ENCODE data around the gene CDH23. TPM values are rescaled to one million over a fixed set of nuclear protein-coding genes. Genes with fewer than 3 reads are reported as not detected.

The CDH23 gene
- total RNA-seq, 1 experiment from 2014 or later: 2.9 TPM

GRCh38 chr10:71562181-71562580 lies 165.5 kb downstream of the CDH23 start (continued):
- no peak for TF ChIP-seq ZNF532 (CRISPR knock-in tag; IDR thresholded peaks at IDR 0.05; ENCODE audit: borderline replicate concordance)
- TF ChIP-seq ATF3 (CRISPR knock-in tag; conservative IDR thresholded peaks at IDR 0.05): no peak

GRCh38 chr10:71562904-71563303 lies 166.2 kb downstream of the CDH23 start:
- ATAC-seq (no peak), DNase-seq (ENCODE audit: low spot score) (no peak)
- no peaks in the 10 kb centered on the region for H3K9me3 Mint-ChIP-seq
- H3K36me3 Mint-ChIP-seq: no peaks in the 10 kb centered on the region
- CTCF ChIA-PET: interaction anchor here (1.8 kb wide), 1 partner anchor 134 kb away, joined by 5 read pairs; no protein-coding TSS in a partner anchor
- peaks cover 41% of the 10 kb centered on the region for H3K4me1 Mint-ChIP-seq
- peaks cover 3% of the 10 kb centered on the region for H3K27me3 Mint-ChIP-seq (ENCODE audit: low read depth)
- TF ChIP-seq NFYB (CRISPR knock-in tag; conservative IDR thresholded peaks at IDR 0.05; ENCODE audit: low read depth): no peak
- TF ChIP-seq OVOL2 (CRISPR knock-in tag; IDR thresholded peaks at IDR 0.05; ENCODE audit: borderline replicate concordance): no peak
- TF ChIP-seq MLX (CRISPR knock-in tag; IDR thresholded peaks at IDR 0.05): no peak
- no peak for TF ChIP-seq JAZF1 (CRISPR knock-in tag; IDR thresholded peaks at IDR 0.05)
- no peak for TF ChIP-seq STAT6 (CRISPR knock-in tag; conservative IDR thresholded peaks at IDR 0.05; ENCODE audit: low read depth)
- TF ChIP-seq AR (CRISPR knock-in tag; IDR thresholded peaks at IDR 0.05): no peak
- TF ChIP-seq ZMAT4 (CRISPR knock-in tag; IDR thresholded peaks at IDR 0.05): no peak
- no peak for TF ChIP-seq ZNF416 (CRISPR knock-in tag; IDR thresholded peaks at IDR 0.05)
- TF ChIP-seq JUN (CRISPR knock-in tag; IDR thresholded peaks at IDR 0.05): no peak
- TF ChIP-seq CBFB (CRISPR knock-in tag; IDR thresholded peaks at IDR 0.05; ENCODE audit: low read depth): no peak
- no peak for TF ChIP-seq FOXP4 (CRISPR knock-in tag; IDR thresholded peaks at IDR 0.05)
- TF ChIP-seq CREM (CRISPR knock-in tag; IDR thresholded peaks at IDR 0.05): no peak
- TF ChIP-seq ZNF423 (CRISPR knock-in tag; IDR thresholded peaks at IDR 0.05): no peak
- TF ChIP-seq ZNF671 (CRISPR knock-in tag; IDR thresholded peaks at IDR 0.05): no peak
- no peak for TF ChIP-seq NFE2L1 (CRISPR knock-in tag; IDR thresholded peaks at IDR 0.05)
- no peak for TF ChIP-seq PREB (CRISPR knock-in tag; IDR thresholded peaks at IDR 0.05; ENCODE audit: borderline replicate concordance)
- no peak for TF ChIP-seq SOX15 (CRISPR knock-in tag; IDR thresholded peaks at IDR 0.05)
- TF ChIP-seq ELF4 (CRISPR knock-in tag; IDR thresholded peaks at IDR 0.05; ENCODE audit: low read depth): no peak
- POLR2A ChIA-PET: no interaction called here
- H3K4me3 Mint-ChIP-seq: no peak overlapping the region
- no peak overlapping the region for H3K27ac Mint-ChIP-seq

Measured in WTC11 (cell line).